ENCODE results near the gene CROCC2. TPM values are rescaled to one million over a fixed set of nuclear protein-coding genes. Genes with fewer than 3 reads are reported as not detected.

The CROCC2 gene
- total and polyA plus RNA-seq, 2 of the 13 experiments (the other 11 are each of a cell fraction or from before 2014, with no cell fraction given) = not detected

DNA sequence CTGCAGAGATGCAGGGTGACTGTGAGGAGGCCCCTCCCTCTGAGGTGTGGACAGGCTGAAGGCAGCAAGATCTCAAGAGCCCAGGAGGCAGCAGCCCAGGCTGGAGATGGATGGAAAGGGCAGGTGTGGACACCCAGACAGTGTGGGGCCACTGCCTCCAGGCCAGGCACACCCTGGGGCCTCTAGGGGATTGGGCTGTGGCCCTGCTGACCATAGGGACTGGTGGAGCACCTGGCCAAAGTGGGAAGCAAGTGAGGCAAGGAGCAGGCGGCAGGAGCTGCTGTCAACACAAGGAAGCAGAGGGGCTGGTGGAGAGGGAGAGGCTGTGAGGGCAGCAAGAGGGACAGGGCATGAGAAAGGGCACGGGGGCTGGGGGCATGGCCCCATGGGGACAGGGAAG, 103.1 kb downstream of the CROCC2 start:
- intact Hi-C loops (cut with micrococcal nuclease; ENCODE audit: unreplicated experiment) (no loop called here), in situ Hi-C loops (cut with HindIII; ENCODE audit: extremely low pct_ligation_motif_present, low pct_unique_long_range_greater_than_20kb) (no loop called here)
- peak; percentile 6; the same call in 2 of the 3 replicates for ATAC-seq
- BruUV-seq (replicated peaks) = no TSS peak
- 69% methylated on average over 2 of the region's 2 CpGs for WGBS (ENCODE audit: low lambda C conversion rate)
- Histone ChIP-seq H3K4me1 (ENCODE audit: insufficient read depth, low read length) (peaks cover 16% of the 10 kb centered on the region), H2AFZ (ENCODE audit: low read length) (no peak overlapping the region), H3K4me3 (replicated peaks in 1 of 3; ENCODE audit: insufficient read depth in 1 of 3, low read depth in 2 of 3, low read length in 3 of 3) (peak overlapping the region in 1 of 3 experiments; percentile 67; a peak in 1 of 6 replicates), H3K79me2 (ENCODE audit: insufficient read depth, low read length) (no peaks in the 10 kb centered on the region), H3K36me3 (replicated peaks in 1 of 2; ENCODE audit: control insufficient read depth in 1 of 2, insufficient read depth in 2 of 2, low read length in 2 of 2) (no peaks in the 10 kb centered on the region), H4K20me1 (ENCODE audit: insufficient read depth, low read length) (no peaks in the 10 kb centered on the region), H3K27me3 (ENCODE audit: control insufficient read depth in 1 of 2, insufficient read depth in 2 of 2, low read length in 2 of 2) (peaks cover 2 to 34% of the 10 kb centered on the region in 2 experiments; a peak in 4 of 5 replicates), H3K9me3 (ENCODE audit: low read length) (no peaks in the 10 kb centered on the region; the same call in 1 of the 2 replicates), H3K27ac (ENCODE audit: extremely low read length, insufficient read depth, low read length) (no peak overlapping the region), H3K4me2 (ENCODE audit: low read depth, low read length) (peak overlapping the region; percentile 81), H3K9ac (ENCODE audit: insufficient read depth, low read depth, low read length) (no peak overlapping the region)
- TF ChIP-seq ZNF674 (CRISPR knock-in tag; IDR thresholded peaks at IDR 0.05; ENCODE audit: low read depth) (no peak), SRSF9 (IDR thresholded peaks at IDR 0.05; ENCODE audit: borderline replicate concordance, insufficient read depth, low read depth, low read length, poor library complexity, severe bottlenecking) (no peak), EEA1 (CRISPR knock-in tag; IDR thresholded peaks at IDR 0.05; ENCODE audit: borderline replicate concordance) (0 out of 2 replicates have a peak, but pooled peaks have one; percentile 29), MAFG (CRISPR knock-in tag; IDR thresholded peaks at IDR 0.05) (no peak; the same call in 1 of the 2 replicates), TBL1XR1 (IDR thresholded peaks at IDR 0.05; ENCODE audit: borderline replicate concordance, low read length, partially characterized antibody) (no peak), HES4 (CRISPR knock-in tag; IDR thresholded peaks at IDR 0.05; ENCODE audit: borderline replicate concordance) (0 out of 2 replicates have a peak, but pooled peaks have one; percentile 31), ZKSCAN5 (CRISPR knock-in tag; IDR thresholded peaks at IDR 0.05) (no peak), KLF9 (CRISPR knock-in tag; IDR thresholded peaks at IDR 0.05; ENCODE audit: low read depth) (no peak), KDM5B (CRISPR knock-in tag; IDR thresholded peaks at IDR 0.05; ENCODE audit: borderline replicate concordance) (no peak)
- TF ChIP-seq, protein P1, sequence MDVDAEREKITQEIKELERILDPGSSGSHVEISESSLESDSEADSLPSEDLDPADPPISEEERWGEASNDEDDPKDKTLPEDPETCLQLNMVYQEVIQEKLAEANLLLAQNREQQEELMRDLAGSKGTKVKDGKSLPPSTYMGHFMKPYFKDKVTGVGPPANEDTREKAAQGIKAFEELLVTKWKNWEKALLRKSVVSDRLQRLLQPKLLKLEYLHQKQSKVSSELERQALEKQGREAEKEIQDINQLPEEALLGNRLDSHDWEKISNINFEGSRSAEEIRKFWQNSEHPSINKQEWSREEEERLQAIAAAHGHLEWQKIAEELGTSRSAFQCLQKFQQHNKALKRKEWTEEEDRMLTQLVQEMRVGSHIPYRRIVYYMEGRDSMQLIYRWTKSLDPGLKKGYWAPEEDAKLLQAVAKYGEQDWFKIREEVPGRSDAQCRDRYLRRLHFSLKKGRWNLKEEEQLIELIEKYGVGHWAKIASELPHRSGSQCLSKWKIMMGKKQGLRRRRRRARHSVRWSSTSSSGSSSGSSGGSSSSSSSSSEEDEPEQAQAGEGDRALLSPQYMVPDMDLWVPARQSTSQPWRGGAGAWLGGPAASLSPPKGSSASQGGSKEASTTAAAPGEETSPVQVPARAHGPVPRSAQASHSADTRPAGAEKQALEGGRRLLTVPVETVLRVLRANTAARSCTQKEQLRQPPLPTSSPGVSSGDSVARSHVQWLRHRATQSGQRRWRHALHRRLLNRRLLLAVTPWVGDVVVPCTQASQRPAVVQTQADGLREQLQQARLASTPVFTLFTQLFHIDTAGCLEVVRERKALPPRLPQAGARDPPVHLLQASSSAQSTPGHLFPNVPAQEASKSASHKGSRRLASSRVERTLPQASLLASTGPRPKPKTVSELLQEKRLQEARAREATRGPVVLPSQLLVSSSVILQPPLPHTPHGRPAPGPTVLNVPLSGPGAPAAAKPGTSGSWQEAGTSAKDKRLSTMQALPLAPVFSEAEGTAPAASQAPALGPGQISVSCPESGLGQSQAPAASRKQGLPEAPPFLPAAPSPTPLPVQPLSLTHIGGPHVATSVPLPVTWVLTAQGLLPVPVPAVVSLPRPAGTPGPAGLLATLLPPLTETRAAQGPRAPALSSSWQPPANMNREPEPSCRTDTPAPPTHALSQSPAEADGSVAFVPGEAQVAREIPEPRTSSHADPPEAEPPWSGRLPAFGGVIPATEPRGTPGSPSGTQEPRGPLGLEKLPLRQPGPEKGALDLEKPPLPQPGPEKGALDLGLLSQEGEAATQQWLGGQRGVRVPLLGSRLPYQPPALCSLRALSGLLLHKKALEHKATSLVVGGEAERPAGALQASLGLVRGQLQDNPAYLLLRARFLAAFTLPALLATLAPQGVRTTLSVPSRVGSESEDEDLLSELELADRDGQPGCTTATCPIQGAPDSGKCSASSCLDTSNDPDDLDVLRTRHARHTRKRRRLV (CRISPR knock-in tag; IDR thresholded peaks at IDR 0.05) = 0 out of 2 replicates have a peak, but pooled peaks have one; percentile 35
- TF ChIP-seq, protein P2, sequence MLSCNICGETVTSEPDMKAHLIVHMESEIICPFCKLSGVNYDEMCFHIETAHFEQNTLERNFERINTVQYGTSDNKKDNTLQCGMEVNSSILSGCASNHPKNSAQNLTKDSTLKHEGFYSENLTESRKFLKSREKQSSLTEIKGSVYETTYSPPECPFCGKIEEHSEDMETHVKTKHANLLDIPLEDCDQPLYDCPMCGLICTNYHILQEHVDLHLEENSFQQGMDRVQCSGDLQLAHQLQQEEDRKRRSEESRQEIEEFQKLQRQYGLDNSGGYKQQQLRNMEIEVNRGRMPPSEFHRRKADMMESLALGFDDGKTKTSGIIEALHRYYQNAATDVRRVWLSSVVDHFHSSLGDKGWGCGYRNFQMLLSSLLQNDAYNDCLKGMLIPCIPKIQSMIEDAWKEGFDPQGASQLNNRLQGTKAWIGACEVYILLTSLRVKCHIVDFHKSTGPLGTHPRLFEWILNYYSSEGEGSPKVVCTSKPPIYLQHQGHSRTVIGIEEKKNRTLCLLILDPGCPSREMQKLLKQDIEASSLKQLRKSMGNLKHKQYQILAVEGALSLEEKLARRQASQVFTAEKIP (CRISPR knock-in tag; IDR thresholded peaks at IDR 0.05; ENCODE audit: borderline replicate concordance) = no peak
- no peak for FAIRE-seq
- DNase-seq (ENCODE audit: low spot score) = no peak
- ChIA-PET POLR2A (no interaction called here), CTCF (ENCODE audit: low intra/inter-chr PET ratio, low total read pairs) (no interaction called here)

Data from HepG2 (cell line).